CD8-positive, alpha-beta memory T cell (primary cell): ENCODE measurements around the gene GRID2IP. TPM values are rescaled to one million over a fixed set of nuclear protein-coding genes. Genes with fewer than 3 reads are reported as not detected.

ENCODE experiments used
- CTCF ChIA-PET: fragments of 350-600 bp; sonication (Branson Sonifier 250); formaldehyde crosslinking; loops from one replicate; lab custom pipeline; 2021; ENCODE audit warnings: antibody characterized with exemption; lab: Charles Lee
- POLR2A ChIA-PET: fragments of 350-600 bp; sonication (Branson Sonifier 250); formaldehyde crosslinking; loops from one replicate; lab custom pipeline; 2021; ENCODE audit warnings: antibody characterized with exemption; lab: Charles Lee
- DNase-seq, 5 donors: peaks; one replicate each; pipeline versions ENCODE4 v3.0.0 to v3.0.0-alpha.2; 2020 to 2022; ENCODE audit warnings: mixed read lengths in 1 of 5
- H3K27ac ChIP-seq: one replicate; pipeline ENCODE4 v1.7.0; 2013; ENCODE audit warnings: low read depth, mild to moderate bottlenecking, low read length, moderate library complexity
- H3K27me3 ChIP-seq: 2 replicates; pipeline ENCODE4 v1.7.0; 2013; ENCODE audit warnings: low read length, mild to moderate bottlenecking; ENCODE audit not compliant: insufficient read depth, poor library complexity, severe bottlenecking
- H3K36me3 ChIP-seq: 2 replicates; pipeline ENCODE4 v1.7.0; 2013; ENCODE audit warnings: mild to moderate bottlenecking, low read length, moderate library complexity; ENCODE audit not compliant: insufficient read depth
- H3K4me1 ChIP-seq: 2 replicates; pipeline ENCODE4 v1.7.0; 2013; ENCODE audit warnings: mild to moderate bottlenecking, low read length, moderate library complexity; ENCODE audit not compliant: insufficient read depth
- H3K4me3 ChIP-seq: 2 replicates; pipeline ENCODE4 v1.7.0; 2013; ENCODE audit warnings: mild to moderate bottlenecking, low read length
- H3K9me3 ChIP-seq: 2 replicates; pipeline ENCODE4 v1.7.0; 2013; ENCODE audit warnings: mild to moderate bottlenecking, low read length
- H3K27ac Mint-ChIP-seq, 8 donors: one replicate each; pipeline ENCODE4 v1.8.0; 2020 to 2021; ENCODE audit warnings: mixed read lengths in 8 of 8, mild to moderate bottlenecking in 6 of 8, inconsistent platforms in 3 of 8, moderate library complexity in 3 of 8
- H3K27me3 Mint-ChIP-seq, 2 donors: one replicate each; pipeline ENCODE4 v1.8.0; 2020 to 2021; ENCODE audit warnings: mixed read lengths in 2 of 2, mild to moderate bottlenecking in 1 of 2, moderate library complexity in 1 of 2
- H3K36me3 Mint-ChIP-seq, 3 donors: one replicate each; pipeline ENCODE4 v1.8.0; 2020 to 2021; ENCODE audit warnings: mixed read lengths in 3 of 3, inconsistent platforms in 1 of 3, mild to moderate bottlenecking in 1 of 3
- H3K4me1 Mint-ChIP-seq, 3 donors: one replicate each; pipeline ENCODE4 v1.8.0; 2020 to 2021; ENCODE audit warnings: mixed read lengths in 3 of 3, inconsistent platforms in 1 of 3, mild to moderate bottlenecking in 1 of 3
- H3K4me3 Mint-ChIP-seq, 7 donors: one replicate each; pipeline ENCODE4 v1.8.0; 2020 to 2021; ENCODE audit warnings: mixed read lengths in 7 of 7, mild to moderate bottlenecking in 6 of 7, moderate library complexity in 4 of 7, inconsistent platforms in 2 of 7
- H3K9me3 Mint-ChIP-seq, 5 donors: one replicate each; pipeline ENCODE4 v1.8.0; 2020 to 2022; ENCODE audit warnings: mixed read lengths in 5 of 5, mild to moderate bottlenecking in 3 of 5, moderate library complexity in 2 of 5, inconsistent platforms in 1 of 5
- polyA plus RNA-seq: library from polyadenylated mRNA; unstranded; fragments of 300-500 nt; fragmentation: Illumina TruSeq; gene quantifications from one replicate; pipeline ENCODE4 v1.2.3, GENCODE V29; 2021
- total RNA-seq, 2 experiments: library from RNA; stranded (reverse); gene quantifications; one replicate each; pipeline ENCODE4 v1.2.3, GENCODE V29; 2021

Gene GRID2IP
- total and polyA plus RNA-seq, 3 experiments from 2014 or later, result 0.33 to 0.51 TPM; not detected in 1

GRCh38 chr7:6575281-6576023 is 24.2 kb upstream of the GRID2IP start:
- Mint-ChIP-seq H3K27me3 (peaks cover 0 to 6% of the 10 kb centered on the region in 2 donors), H3K36me3 (peaks cover 2 to 12% (median 3%) of the 10 kb centered on the region in 3 donors), H3K4me1 (peaks cover 5 to 23% (median 6%) of the 10 kb centered on the region in 3 donors), H3K27ac (peak overlapping the region in 6 of 8 donors; percentile 23 to 81 (median 58)), H3K4me3 (peak overlapping the region; percentile 28 to 75 (median 49)), H3K9me3 (no peaks in the 10 kb centered on the region)
- POLR2A ChIA-PET, result no interaction called here
- Histone ChIP-seq H3K36me3 (no peaks in the 10 kb centered on the region), H3K4me1 (peaks cover 10% of the 10 kb centered on the region), H3K9me3 (no peaks in the 10 kb centered on the region), H3K4me3 (no peak overlapping the region), H3K27me3 (no peaks in the 10 kb centered on the region), H3K27ac (no peak overlapping the region)
- CTCF ChIA-PET, result interaction anchor here (0.9 to 2.0 kb wide), 6 partner anchors 15 to 128 kb away, joined by 3 to 7 read pairs (median 4); partner anchors contain the start of genes DAGLB and INTS15
- no peak for DNase-seq

GRCh38 chr7:6571160-6571779 is 20.0 kb upstream of the GRID2IP start:
- no peaks in the 10 kb centered on the region for H3K36me3 Mint-ChIP-seq
- no peaks in the 10 kb centered on the region for H3K4me1 ChIP-seq
- POLR2A ChIA-PET, result interaction anchor here (0.6 kb wide), 1 partner anchor 671 kb away, joined by 3 read pairs; no protein-coding TSS in a partner anchor
- H3K9me3 Mint-ChIP-seq, result no peaks in the 10 kb centered on the region
- H3K36me3 ChIP-seq, result no peaks in the 10 kb centered on the region
- no peak for DNase-seq
- CTCF ChIA-PET, result interaction anchor here (1.8 kb wide), 1 partner anchor 55 kb away, joined by 5 read pairs; no protein-coding TSS in a partner anchor
- H3K27ac Mint-ChIP-seq, result no peak overlapping the region
- peaks cover 0 to 12% of the 10 kb centered on the region in 2 donors for H3K27me3 Mint-ChIP-seq
- H3K4me3 ChIP-seq, result no peak overlapping the region
- H3K4me1 Mint-ChIP-seq, result peaks cover 0 to 1% (median 0%) of the 10 kb centered on the region in 3 donors
- no peak overlapping the region for H3K4me3 Mint-ChIP-seq
- no peaks in the 10 kb centered on the region for H3K9me3 ChIP-seq
- no peaks in the 10 kb centered on the region for H3K27me3 ChIP-seq
- no peak overlapping the region for H3K27ac ChIP-seq

- Histone ChIP-seq H3K4me3 (no peak overlapping the region), H3K36me3 (no peaks in the 10 kb centered on the region), H3K27ac (no peak overlapping the region), H3K4me1 (no peaks in the 10 kb centered on the region), H3K9me3 (no peaks in the 10 kb centered on the region), H3K27me3 (no peaks in the 10 kb centered on the region)
- H3K4me3 Mint-ChIP-seq, result no peak overlapping the region
- ChIA-PET POLR2A (no interaction called here), CTCF (interaction anchor here (0.7 kb wide), 1 partner anchor 1765 kb away, joined by 3 read pairs; no protein-coding TSS in a partner anchor)
- no peaks in the 10 kb centered on the region for H3K9me3 Mint-ChIP-seq
- H3K36me3 Mint-ChIP-seq, result no peaks in the 10 kb centered on the region
- H3K27ac Mint-ChIP-seq, result no peak overlapping the region
- H3K27me3 Mint-ChIP-seq, result peaks cover 4 to 12% of the 10 kb centered on the region in 2 donors
- no peaks in the 10 kb centered on the region for H3K4me1 Mint-ChIP-seq
- DNase-seq, result no peak
Observed at GRCh38 chr7:6567886-6568285, 16.6 kb upstream of the GRID2IP start.

GRCh38 chr7:6565655-6566054 is 14.4 kb upstream of the GRID2IP start:
- Mint-ChIP-seq H3K4me3 (no peak overlapping the region), H3K27ac (no peak overlapping the region), H3K9me3 (no peaks in the 10 kb centered on the region), H3K4me1 (no peaks in the 10 kb centered on the region), H3K27me3 (peaks cover 4 to 7% of the 10 kb centered on the region in 2 donors), H3K36me3 (no peaks in the 10 kb centered on the region)
- CTCF ChIA-PET, result no interaction called here
- no peaks in the 10 kb centered on the region for H3K9me3 ChIP-seq
- no peak for DNase-seq
- no peaks in the 10 kb centered on the region for H3K36me3 ChIP-seq
- POLR2A ChIA-PET, result no interaction called here
- no peaks in the 10 kb centered on the region for H3K4me1 ChIP-seq
- H3K4me3 ChIP-seq, result no peak overlapping the region
- H3K27me3 ChIP-seq, result no peaks in the 10 kb centered on the region
- no peak overlapping the region for H3K27ac ChIP-seq

- Histone ChIP-seq H3K27me3 (no peaks in the 10 kb centered on the region), H3K9me3 (no peaks in the 10 kb centered on the region), H3K4me3 (no peak overlapping the region), H3K4me1 (no peaks in the 10 kb centered on the region), H3K36me3 (no peaks in the 10 kb centered on the region), H3K27ac (no peak overlapping the region)
- Mint-ChIP-seq H3K36me3 (no peaks in the 10 kb centered on the region), H3K27ac (no peak overlapping the region), H3K4me3 (no peak overlapping the region), H3K4me1 (no peaks in the 10 kb centered on the region), H3K9me3 (no peaks in the 10 kb centered on the region), H3K27me3 (peaks cover 5 to 7% of the 10 kb centered on the region in 2 donors)
- POLR2A ChIA-PET, result no interaction called here
- no peak for DNase-seq
- CTCF ChIA-PET, result no interaction called here
Observed at GRCh38 chr7:6563936-6564770, 12.9 kb upstream of the GRID2IP start.

- no peaks in the 10 kb centered on the region for H3K4me1 Mint-ChIP-seq
- no peak for DNase-seq
- Histone ChIP-seq H3K27me3 (no peaks in the 10 kb centered on the region), H3K36me3 (no peaks in the 10 kb centered on the region), H3K4me1 (no peaks in the 10 kb centered on the region), H3K9me3 (no peaks in the 10 kb centered on the region), H3K27ac (no peak overlapping the region), H3K4me3 (no peak overlapping the region)
- H3K4me3 Mint-ChIP-seq, result no peak overlapping the region
- H3K36me3 Mint-ChIP-seq, result no peaks in the 10 kb centered on the region
- H3K27me3 Mint-ChIP-seq, result peaks cover 5% of the 10 kb centered on the region in 2 donors
- no peaks in the 10 kb centered on the region for H3K9me3 Mint-ChIP-seq
- ChIA-PET POLR2A (no interaction called here), CTCF (no interaction called here)
- H3K27ac Mint-ChIP-seq, result no peak overlapping the region
Observed at GRCh38 chr7:6562106-6562505, 10.8 kb upstream of the GRID2IP start.

GRCh38 chr7:6559896-6560295 is 8.6 kb upstream of the GRID2IP start:
- Mint-ChIP-seq H3K36me3 (no peaks in the 10 kb centered on the region), H3K27me3 (peaks cover 5 to 6% of the 10 kb centered on the region in 2 donors), H3K27ac (peak overlapping the region in 1 of 8 donors; percentile 78), H3K9me3 (no peaks in the 10 kb centered on the region), H3K4me1 (peaks cover 2 to 3% (median 2%) of the 10 kb centered on the region in 3 donors), H3K4me3 (no peak overlapping the region)
- Histone ChIP-seq H3K4me1 (no peaks in the 10 kb centered on the region), H3K9me3 (no peaks in the 10 kb centered on the region), H3K4me3 (no peak overlapping the region), H3K36me3 (no peaks in the 10 kb centered on the region), H3K27me3 (no peaks in the 10 kb centered on the region), H3K27ac (no peak overlapping the region)
- CTCF ChIA-PET, result no interaction called here
- POLR2A ChIA-PET, result no interaction called here
- no peak for DNase-seq
